Measurements from ENCODE around the gene ARFGAP1.

The ARFGAP1 gene

DNA sequence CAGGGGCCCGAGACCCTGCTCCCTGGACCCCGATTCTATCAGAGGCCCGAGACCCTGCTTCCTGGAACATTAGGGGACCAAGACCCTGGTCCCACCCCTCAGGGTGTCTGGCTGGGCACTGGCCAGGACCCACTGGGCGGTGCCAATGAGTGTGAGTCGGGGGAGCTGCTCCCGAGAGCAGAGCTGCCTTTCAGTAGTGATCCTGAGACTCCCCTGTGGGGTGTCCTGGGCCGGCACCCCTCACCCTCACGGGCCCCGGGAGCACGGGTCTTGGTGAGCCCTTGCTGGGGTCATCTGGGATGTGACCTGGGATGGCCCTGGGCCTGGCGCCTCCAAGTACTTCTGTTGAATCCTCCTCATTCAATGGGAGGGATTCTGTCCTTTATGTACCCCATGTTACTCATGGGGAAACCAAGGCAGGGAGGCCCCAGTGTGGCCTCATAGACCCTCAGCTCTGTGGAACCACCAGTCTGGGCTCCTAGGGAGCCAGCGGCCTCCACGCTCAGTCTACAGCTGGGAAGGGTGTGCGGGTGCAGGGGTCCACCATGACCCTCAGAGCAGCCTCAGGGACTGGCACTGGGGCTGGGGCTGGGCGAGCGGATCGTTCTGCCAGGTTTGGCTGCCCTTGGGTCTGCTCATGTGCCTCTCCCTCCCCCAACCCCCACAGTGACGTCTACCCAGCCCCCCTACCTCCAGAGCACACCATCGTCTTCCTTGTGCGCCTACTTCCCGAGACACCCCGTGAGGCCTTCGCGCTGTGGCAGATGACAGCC lies 46.0 kb downstream of the ARFGAP1 start:
- Histone ChIP-seq H3K36me3 (ENCODE audit: control insufficient read depth in 4 of 4, insufficient read depth in 4 of 4, low read length in 3 of 4) (no peaks in the 10 kb centered on the region), H3K9me3 (ENCODE audit: control extremely low read depth in 1 of 5, control insufficient read depth in 4 of 5, insufficient read depth in 2 of 5, low read depth in 1 of 5, low read length in 4 of 5) (no peaks in the 10 kb centered on the region), H3K27me3 (replicated peaks in 2 of 5; ENCODE audit: control insufficient read depth in 4 of 5, insufficient read depth in 5 of 5, low read length in 4 of 5) (peaks cover 0 to 29% (median 5%) of the 10 kb centered on the region in 5 experiments), H3K27ac (ENCODE audit: insufficient read depth in 1 of 2, low read depth in 1 of 2, low read length in 2 of 2, poor library complexity in 1 of 2, severe bottlenecking in 2 of 2) (no peak overlapping the region), H3K4me3 (ENCODE audit: control insufficient read depth in 1 of 7, extremely low read depth in 1 of 7, insufficient read depth in 4 of 7, low read depth in 2 of 7, low read length in 6 of 7) (no peak overlapping the region), H3K4me1 (ENCODE audit: control extremely low read depth in 1 of 4, control insufficient read depth in 4 of 4, insufficient read depth in 4 of 4, low read length in 3 of 4) (no peaks in the 10 kb centered on the region)
- DNase-seq, result no peak
- POLR2A ChIA-PET, result no interaction called here
- CTCF ChIA-PET, result no interaction called here
- 98% methylated on average over 18 of the region's 24 CpGs for WGBS (ENCODE audit: insufficient coverage)

DNA sequence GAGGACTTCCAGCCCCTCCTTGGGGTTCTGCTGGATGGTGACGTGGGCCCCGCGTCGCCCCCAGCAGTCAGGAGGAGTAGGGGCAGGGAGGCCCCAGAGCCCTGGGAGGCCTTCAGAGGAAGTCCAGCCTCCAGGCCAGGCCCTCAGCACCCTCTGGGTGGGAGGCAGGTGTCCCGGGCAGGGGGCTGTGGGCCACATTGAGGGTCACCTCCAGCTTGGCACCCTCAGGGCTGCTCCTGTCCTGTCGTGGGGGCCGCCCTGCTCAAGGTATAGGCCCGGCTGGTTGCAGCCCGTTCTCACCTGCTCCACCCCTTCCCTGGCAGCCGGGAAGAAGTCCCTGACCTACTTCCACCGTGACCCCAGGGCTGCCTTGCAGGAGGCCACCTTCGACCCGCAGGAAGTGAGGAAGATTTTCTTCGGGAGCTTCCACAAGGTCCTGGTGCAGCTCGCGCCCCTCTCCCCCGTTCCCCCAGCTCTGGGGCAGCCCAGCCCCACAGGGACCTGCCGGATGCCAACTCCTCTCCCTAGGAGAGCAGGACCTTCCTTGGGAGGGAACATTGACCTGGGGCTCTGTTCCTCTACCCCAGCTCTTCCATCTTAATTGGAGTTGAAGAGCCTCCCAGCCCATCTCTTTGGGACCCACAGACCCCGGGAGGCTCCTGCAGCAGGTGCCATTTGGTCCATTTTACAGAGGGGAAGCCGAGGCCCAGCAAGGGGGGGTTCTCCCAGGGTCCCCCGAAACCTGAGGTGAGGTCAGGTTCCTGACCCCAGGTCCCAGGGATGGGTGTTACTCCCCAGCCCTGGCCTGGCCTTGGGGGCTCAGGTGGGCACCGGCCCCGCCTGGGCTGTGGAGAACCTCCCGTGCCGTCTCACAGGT lies 46.8 kb downstream of the ARFGAP1 start:
- Histone ChIP-seq H3K9me3 (ENCODE audit: control extremely low read depth in 1 of 5, control insufficient read depth in 4 of 5, insufficient read depth in 2 of 5, low read depth in 1 of 5, low read length in 4 of 5) (no peaks in the 10 kb centered on the region), H3K27me3 (replicated peaks in 2 of 5; ENCODE audit: control insufficient read depth in 4 of 5, insufficient read depth in 5 of 5, low read length in 4 of 5) (peaks cover 2 to 37% (median 8%) of the 10 kb centered on the region in 5 experiments), H3K4me3 (ENCODE audit: control insufficient read depth in 1 of 7, extremely low read depth in 1 of 7, insufficient read depth in 4 of 7, low read depth in 2 of 7, low read length in 6 of 7) (no peak overlapping the region), H3K4me1 (ENCODE audit: control extremely low read depth in 1 of 4, control insufficient read depth in 4 of 4, insufficient read depth in 4 of 4, low read length in 3 of 4) (no peaks in the 10 kb centered on the region), H3K27ac (ENCODE audit: insufficient read depth in 1 of 2, low read depth in 1 of 2, low read length in 2 of 2, poor library complexity in 1 of 2, severe bottlenecking in 2 of 2) (no peak overlapping the region), H3K36me3 (ENCODE audit: control insufficient read depth in 4 of 4, insufficient read depth in 4 of 4, low read length in 3 of 4) (no peaks in the 10 kb centered on the region)
- no peak for DNase-seq
- WGBS (ENCODE audit: insufficient coverage), result 87% methylated on average over 24 of the region's 25 CpGs
- ChIA-PET CTCF (interaction anchor here (0.8 kb wide), 1 partner anchor 9 kb away, joined by 3 read pairs; no protein-coding TSS in a partner anchor), POLR2A (no interaction called here)

DNA sequence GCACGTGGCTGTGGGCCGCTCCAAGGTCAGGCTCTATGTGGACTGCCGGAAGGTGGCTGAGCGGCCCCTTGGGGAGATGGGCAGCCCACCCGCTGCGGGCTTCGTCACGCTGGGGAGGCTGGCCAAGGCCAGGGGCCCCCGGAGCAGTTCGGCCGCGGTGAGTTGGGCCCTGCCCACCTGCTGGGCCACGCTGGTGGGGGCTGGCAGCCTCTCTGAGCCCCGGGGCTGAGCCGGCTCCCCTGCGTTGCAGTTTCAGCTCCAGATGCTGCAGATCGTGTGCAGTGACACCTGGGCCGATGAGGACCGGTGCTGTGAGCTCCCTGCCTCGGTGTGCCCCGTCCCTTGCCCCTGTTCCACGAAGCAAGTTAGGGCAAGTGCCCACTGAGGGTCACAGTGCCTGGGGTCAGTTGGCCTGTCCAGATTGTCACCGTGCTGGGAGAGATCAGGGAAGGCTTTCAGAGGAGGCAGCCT lies 47.5 kb downstream of the ARFGAP1 start:
- no peaks in the 10 kb centered on the region for H3K9me3 ChIP-seq (ENCODE audit: control extremely low read depth in 1 of 5, control insufficient read depth in 4 of 5, insufficient read depth in 2 of 5, low read depth in 1 of 5, low read length in 4 of 5)
- ChIA-PET POLR2A (no interaction called here), CTCF (interaction anchor here (0.8 kb wide), 1 partner anchor 9 kb away, joined by 3 read pairs; no protein-coding TSS in a partner anchor)
- H3K4me3 ChIP-seq (ENCODE audit: control insufficient read depth in 1 of 7, extremely low read depth in 1 of 7, insufficient read depth in 4 of 7, low read depth in 2 of 7, low read length in 6 of 7), result no peak overlapping the region
- H3K27ac ChIP-seq (ENCODE audit: insufficient read depth in 1 of 2, low read depth in 1 of 2, low read length in 2 of 2, poor library complexity in 1 of 2, severe bottlenecking in 2 of 2), result no peak overlapping the region
- no peak for DNase-seq
- H3K4me1 ChIP-seq (ENCODE audit: control extremely low read depth in 1 of 4, control insufficient read depth in 4 of 4, insufficient read depth in 4 of 4, low read length in 3 of 4), result no peaks in the 10 kb centered on the region
- 95% methylated on average over 15 of the region's 23 CpGs for WGBS (ENCODE audit: insufficient coverage)
- H3K36me3 ChIP-seq (ENCODE audit: control insufficient read depth in 4 of 4, insufficient read depth in 4 of 4, low read length in 3 of 4), result no peaks in the 10 kb centered on the region
- peaks cover 3 to 44% (median 8%) of the 10 kb centered on the region in 5 experiments for H3K27me3 ChIP-seq (replicated peaks in 2 of 5; ENCODE audit: control insufficient read depth in 4 of 5, insufficient read depth in 5 of 5, low read length in 4 of 5)

DNA sequence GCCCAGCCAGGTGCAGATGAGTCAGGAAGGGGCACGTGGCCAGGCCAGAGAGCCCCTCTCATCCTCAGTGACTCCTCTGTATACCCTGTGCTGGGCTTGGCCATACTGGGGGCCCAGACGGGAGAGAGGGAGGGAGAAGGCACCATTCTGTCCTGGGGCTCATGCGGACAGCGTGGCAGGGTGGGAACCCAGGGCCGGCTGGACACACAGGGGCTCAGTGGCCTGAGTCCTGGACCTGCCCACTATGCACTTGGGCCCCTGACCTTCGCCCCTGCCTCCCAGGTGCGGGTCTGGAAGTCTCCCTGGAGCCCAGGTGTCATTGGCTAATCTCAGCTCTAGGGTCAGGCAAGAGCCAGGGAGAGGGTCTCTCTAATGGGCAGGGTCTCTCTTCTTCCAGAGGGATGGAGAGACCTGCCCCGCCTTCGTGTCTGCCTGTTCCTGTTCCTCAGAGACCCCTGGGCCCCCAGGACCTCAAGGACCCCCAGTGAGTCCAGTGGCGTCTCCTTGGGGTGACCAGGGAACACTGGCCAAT lies 48.1 kb downstream of the ARFGAP1 start:
- no peak for DNase-seq
- H3K27me3 ChIP-seq (replicated peaks in 2 of 5; ENCODE audit: control insufficient read depth in 4 of 5, insufficient read depth in 5 of 5, low read length in 4 of 5), result peaks cover 3 to 45% (median 8%) of the 10 kb centered on the region in 5 experiments
- H3K36me3 ChIP-seq (ENCODE audit: control insufficient read depth in 4 of 4, insufficient read depth in 4 of 4, low read length in 3 of 4), result no peaks in the 10 kb centered on the region
- H3K27ac ChIP-seq (ENCODE audit: insufficient read depth in 1 of 2, low read depth in 1 of 2, low read length in 2 of 2, poor library complexity in 1 of 2, severe bottlenecking in 2 of 2), result no peak overlapping the region
- CTCF ChIA-PET, result no interaction called here
- no peak overlapping the region for H3K4me3 ChIP-seq (ENCODE audit: control insufficient read depth in 1 of 7, extremely low read depth in 1 of 7, insufficient read depth in 4 of 7, low read depth in 2 of 7, low read length in 6 of 7)
- POLR2A ChIA-PET, result no interaction called here
- no peaks in the 10 kb centered on the region for H3K4me1 ChIP-seq (ENCODE audit: control extremely low read depth in 1 of 4, control insufficient read depth in 4 of 4, insufficient read depth in 4 of 4, low read length in 3 of 4)
- no peaks in the 10 kb centered on the region for H3K9me3 ChIP-seq (ENCODE audit: control extremely low read depth in 1 of 5, control insufficient read depth in 4 of 5, insufficient read depth in 2 of 5, low read depth in 1 of 5, low read length in 4 of 5)
- WGBS (ENCODE audit: insufficient coverage), result 95% methylated on average over 6 of the region's 10 CpGs

DNA sequence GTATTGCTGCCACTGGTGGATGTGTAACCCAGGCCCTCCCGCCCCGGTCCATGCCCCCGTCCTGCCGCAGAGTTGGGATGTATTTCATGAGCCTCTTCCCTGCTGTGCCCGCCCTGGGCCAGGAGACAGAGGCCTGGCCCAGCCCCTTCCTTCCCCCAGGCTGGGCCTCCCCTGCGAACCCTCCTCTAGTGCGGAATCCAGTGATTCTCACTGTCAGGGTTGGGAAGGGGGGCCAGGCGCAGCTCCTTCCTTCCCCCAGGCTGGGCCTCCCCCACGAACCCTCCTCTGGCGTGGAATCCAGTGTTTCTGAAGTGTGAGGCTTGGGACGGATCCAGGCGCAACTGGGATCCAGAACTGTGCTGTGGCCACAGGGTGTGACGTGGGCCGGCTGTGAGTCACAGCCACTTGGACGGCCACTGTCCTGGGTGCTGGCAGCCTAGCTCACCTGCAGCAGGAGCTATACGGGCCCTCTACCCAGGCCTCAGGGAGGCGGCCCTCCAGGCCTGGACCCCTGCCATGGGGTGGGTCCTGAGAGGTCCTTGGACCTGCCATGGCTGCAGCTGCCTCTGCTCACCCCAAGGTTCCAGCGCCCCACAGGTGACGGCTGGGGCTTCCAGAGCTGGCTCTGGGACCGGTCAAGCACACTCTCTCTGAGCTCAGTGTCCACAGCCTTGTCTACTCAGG lies 48.7 kb downstream of the ARFGAP1 start:
- H3K27ac ChIP-seq (ENCODE audit: insufficient read depth in 1 of 2, low read depth in 1 of 2, low read length in 2 of 2, poor library complexity in 1 of 2, severe bottlenecking in 2 of 2), result no peak overlapping the region
- POLR2A ChIA-PET, result no interaction called here
- 84% methylated on average over 16 of the region's 20 CpGs for WGBS (ENCODE audit: insufficient coverage)
- H3K27me3 ChIP-seq (replicated peaks in 2 of 5; ENCODE audit: control insufficient read depth in 4 of 5, insufficient read depth in 5 of 5, low read length in 4 of 5), result peaks cover 3 to 45% (median 8%) of the 10 kb centered on the region in 5 experiments
- DNase-seq, result no peak
- no peaks in the 10 kb centered on the region for H3K36me3 ChIP-seq (ENCODE audit: control insufficient read depth in 4 of 4, insufficient read depth in 4 of 4, low read length in 3 of 4)
- no peaks in the 10 kb centered on the region for H3K9me3 ChIP-seq (ENCODE audit: control extremely low read depth in 1 of 5, control insufficient read depth in 4 of 5, insufficient read depth in 2 of 5, low read depth in 1 of 5, low read length in 4 of 5)
- H3K4me1 ChIP-seq (ENCODE audit: control extremely low read depth in 1 of 4, control insufficient read depth in 4 of 4, insufficient read depth in 4 of 4, low read length in 3 of 4), result no peaks in the 10 kb centered on the region
- CTCF ChIA-PET, result interaction anchor here (1.5 kb wide), 1 partner anchor 12 kb away, joined by 6 read pairs; no protein-coding TSS in a partner anchor
- H3K4me3 ChIP-seq (ENCODE audit: control insufficient read depth in 1 of 7, extremely low read depth in 1 of 7, insufficient read depth in 4 of 7, low read depth in 2 of 7, low read length in 6 of 7), result no peak overlapping the region

DNA sequence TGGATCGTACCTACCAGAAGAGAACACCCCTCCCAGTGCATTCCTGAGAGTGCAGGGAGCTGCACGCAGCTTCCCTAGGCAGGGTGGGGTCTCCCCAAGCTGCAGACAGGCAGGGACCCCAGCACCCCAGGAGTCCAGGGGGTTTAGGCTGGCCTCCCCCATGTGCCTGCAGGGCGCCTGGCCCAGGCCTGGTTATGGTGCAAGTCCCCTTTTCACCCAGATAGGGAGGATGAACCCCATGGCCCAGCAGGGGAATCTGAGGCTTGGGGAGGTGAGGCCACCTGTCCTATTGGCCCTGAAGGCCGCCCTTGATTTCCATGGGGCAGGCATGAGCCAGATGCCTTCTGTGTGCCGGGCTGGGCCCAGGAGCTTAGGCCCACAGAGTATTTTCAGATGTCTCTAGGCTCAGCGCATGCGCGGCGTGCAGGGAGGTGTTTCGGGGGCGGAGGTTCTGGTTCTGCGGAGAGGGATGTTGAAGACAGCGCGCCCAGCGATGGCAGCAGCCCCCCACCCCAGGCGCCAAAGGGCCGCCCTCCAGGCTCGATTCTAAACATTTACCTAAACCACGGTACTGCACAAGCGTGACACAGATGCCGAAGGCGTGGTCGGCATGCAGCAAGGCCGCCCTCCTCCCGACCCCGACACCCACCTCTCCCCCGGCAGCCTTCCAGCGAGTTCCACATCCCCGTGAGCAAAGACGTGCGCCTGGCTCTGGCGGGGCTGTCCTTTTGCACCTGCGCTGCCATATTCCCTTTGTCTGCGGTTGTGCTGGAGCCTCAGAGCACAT lies 49.7 kb downstream of the ARFGAP1 start:
- Histone ChIP-seq H3K4me1 (ENCODE audit: control extremely low read depth in 1 of 4, control insufficient read depth in 4 of 4, insufficient read depth in 4 of 4, low read length in 3 of 4) (no peaks in the 10 kb centered on the region), H3K9me3 (ENCODE audit: control extremely low read depth in 1 of 5, control insufficient read depth in 4 of 5, insufficient read depth in 2 of 5, low read depth in 1 of 5, low read length in 4 of 5) (no peaks in the 10 kb centered on the region), H3K36me3 (ENCODE audit: control insufficient read depth in 4 of 4, insufficient read depth in 4 of 4, low read length in 3 of 4) (no peaks in the 10 kb centered on the region), H3K4me3 (ENCODE audit: control insufficient read depth in 1 of 7, extremely low read depth in 1 of 7, insufficient read depth in 4 of 7, low read depth in 2 of 7, low read length in 6 of 7) (no peak overlapping the region), H3K27ac (ENCODE audit: insufficient read depth in 1 of 2, low read depth in 1 of 2, low read length in 2 of 2, poor library complexity in 1 of 2, severe bottlenecking in 2 of 2) (no peak overlapping the region), H3K27me3 (replicated peaks in 2 of 5; ENCODE audit: control insufficient read depth in 4 of 5, insufficient read depth in 5 of 5, low read length in 4 of 5) (peaks cover 3 to 45% (median 8%) of the 10 kb centered on the region in 5 experiments)
- no peak for DNase-seq
- POLR2A ChIA-PET, result no interaction called here
- CTCF ChIA-PET, result interaction anchor here (1.5 kb wide), 1 partner anchor 13 kb away, joined by 6 read pairs; no protein-coding TSS in a partner anchor
- WGBS (ENCODE audit: insufficient coverage), result 75% methylated on average over 33 of the region's 34 CpGs
